H1 (cell line): ENCODE data around the gene IGSF9. TPM values are rescaled to one million over a fixed set of nuclear protein-coding genes. Genes with fewer than 3 reads are reported as not detected.

ENCODE experiments used
- CTCF ChIA-PET: fragments of 300-600 bp; sonication (Branson Sonifier 250); formaldehyde crosslinking; loops from one replicate; lab custom pipeline; 2021; ENCODE audit not compliant: partially characterized antibody; lab: Charles Lee
- POLR2A ChIA-PET: fragments of 300-600 bp; sonication (Branson Sonifier 250); formaldehyde crosslinking; loops from one replicate; lab custom pipeline; 2021; ENCODE audit warnings: inconsistent platforms; ENCODE audit not compliant: partially characterized antibody; lab: Charles Lee
- DNase-seq, 2 experiments: peaks; one replicate each; pipeline versions ENCODE4 v3.0.0 to v3.0.0-alpha.2; 2010 to 2022; ENCODE audit warnings: low spot score in 2 of 2, low read depth in 1 of 2, mixed read lengths in 1 of 2
- FAIRE-seq: peaks from 2 replicates; lab custom pipeline; 2011; peaks lifted over from hg19 to GRCh38; lab: Jason Lieb, UNC
- H2AFZ ChIP-seq: 2 replicates; pipeline ENCODE4 v1.8.1; 2012; ENCODE audit warnings: low read length, inconsistent platforms
- H2AK5ac ChIP-seq: 2 replicates; pipeline ENCODE4 v1.6.1; 2013; ENCODE audit warnings: low read depth, low read length
- H2BK120ac ChIP-seq: replicated peaks from 2 replicates; pipeline ENCODE3; 2013; ENCODE audit warnings: low read depth, low read length, inconsistent platforms
- H2BK12ac ChIP-seq: 2 replicates; pipeline ENCODE4 v1.6.1; 2013; ENCODE audit warnings: low read depth, low read length
- H2BK15ac ChIP-seq: 2 replicates; pipeline ENCODE4 v1.6.1; 2013; ENCODE audit warnings: low read length
- H2BK20ac ChIP-seq: 2 replicates; pipeline ENCODE4 v1.6.1; 2013; ENCODE audit warnings: low read length
- H2BK5ac ChIP-seq: 2 replicates; pipeline ENCODE4 v1.6.1; 2013; ENCODE audit warnings: low read depth, low read length
- H3K14ac ChIP-seq: 2 replicates; pipeline ENCODE4 v1.6.1; 2013; ENCODE audit warnings: inconsistent platforms; ENCODE audit not compliant: insufficient read length
- H3K18ac ChIP-seq: 2 replicates; pipeline ENCODE4 v1.6.1; 2013; ENCODE audit warnings: low read length; ENCODE audit errors: extremely low read depth
- H3K23ac ChIP-seq: 2 replicates; pipeline ENCODE4 v1.6.1; 2013; ENCODE audit warnings: inconsistent platforms; ENCODE audit not compliant: insufficient read length
- H3K23me2 ChIP-seq: 2 replicates; pipeline ENCODE4 v1.6.1; 2013; ENCODE audit warnings: low read depth, low read length
- H3K27ac ChIP-seq: 2 replicates; pipeline ENCODE4 v1.6.1; 2011; ENCODE audit warnings: low read depth, low read length, inconsistent platforms
- H3K27me3 ChIP-seq, 4 experiments: replicated peaks in 1 of 4; 1 replicate in 1 of 4; 2 replicates in 3 of 4; pipeline versions ENCODE4 v1.6.1 to v1.8.1; 2011 to 2013; ENCODE audit warnings: low read length in 3 of 4, mild to moderate bottlenecking in 3 of 4, inconsistent platforms in 2 of 4, mixed read lengths in 2 of 4, moderate library complexity in 1 of 4; ENCODE audit not compliant: control insufficient read depth in 3 of 4, insufficient read depth in 3 of 4; ENCODE audit errors: extremely low read depth in 1 of 4
- H3K36me3 ChIP-seq, 4 experiments: 2 replicates each; pipeline versions ENCODE4 v1.6.1 to v1.8.1; 2011 to 2013; ENCODE audit warnings: mild to moderate bottlenecking in 4 of 4, low read length in 3 of 4, moderate library complexity in 2 of 4, control low read depth in 1 of 4, inconsistent platforms in 1 of 4; ENCODE audit not compliant: insufficient read depth in 4 of 4, control insufficient read depth in 2 of 4
- H3K4ac ChIP-seq: replicated peaks from 2 replicates; pipeline ENCODE3; 2013; ENCODE audit warnings: low read length, low read depth, mixed read lengths, inconsistent platforms; ENCODE audit not compliant: insufficient read length
- H3K4me1 ChIP-seq, 4 experiments: replicated peaks in 1 of 4; 1 replicate in 1 of 4; 2 replicates in 3 of 4; pipeline versions ENCODE4 v1.6.1 to v1.8.1; 2011 to 2013; ENCODE audit warnings: low read length in 3 of 4, inconsistent platforms in 2 of 4, mixed read lengths in 1 of 4; ENCODE audit not compliant: insufficient read depth in 4 of 4, control insufficient read depth in 3 of 4
- H3K4me2 ChIP-seq, 2 experiments: 2 replicates each; pipeline versions ENCODE4 v1.6.1 to v1.8.1; 2011 to 2013; ENCODE audit warnings: low read depth in 2 of 2, low read length in 2 of 2, control low read depth in 1 of 2, inconsistent platforms in 1 of 2, mild to moderate bottlenecking in 1 of 2; ENCODE audit not compliant: insufficient read depth in 1 of 2
- H3K4me3 ChIP-seq, 4 experiments: fragments of 200-600, 300-600 bp in 1 of 4; sonication (generic), shearing (Covaris generic), sonication (Bioruptor Twin) in 1 of 4; 2 replicates each; pipeline versions ENCODE4 v1.5.1 to v1.8.1; 2011 to 2016; ENCODE audit warnings: low read length in 4 of 4, low read depth in 3 of 4, control low read depth in 2 of 4, inconsistent platforms in 2 of 4, mild to moderate bottlenecking in 2 of 4, mixed read lengths in 1 of 4, moderate library complexity in 1 of 4; ENCODE audit not compliant: insufficient read depth in 2 of 4; ENCODE audit errors: extremely low read depth in 1 of 4
- H3K56ac ChIP-seq: replicated peaks from 2 replicates; pipeline ENCODE3; 2013; ENCODE audit warnings: low read depth, mild to moderate bottlenecking, mixed read lengths, low read length, inconsistent platforms; ENCODE audit not compliant: insufficient read length
- H3K79me1 ChIP-seq: 2 replicates; pipeline ENCODE4 v1.6.1; 2013; ENCODE audit warnings: low read depth, low read length, control low read depth
- H3K79me2 ChIP-seq, 2 experiments: 2 replicates each; pipeline versions ENCODE4 v1.6.1 to v1.8.1; 2012 to 2013; ENCODE audit warnings: low read length in 2 of 2, mild to moderate bottlenecking in 2 of 2, inconsistent platforms in 1 of 2; ENCODE audit not compliant: insufficient read depth in 2 of 2, control insufficient read depth in 1 of 2
- H3K9ac ChIP-seq, 4 experiments: replicated peaks in 1 of 4; 1 replicate in 1 of 4; 2 replicates in 3 of 4; pipeline versions ENCODE4 v1.6.1 to v1.8.1; 2011 to 2013; ENCODE audit warnings: low read depth in 3 of 4, low read length in 3 of 4, control low read depth in 2 of 4, mild to moderate bottlenecking in 2 of 4, moderate library complexity in 2 of 4, inconsistent platforms in 1 of 4; ENCODE audit errors: extremely low read depth in 1 of 4
- H3K9me3 ChIP-seq, 2 experiments: 2 replicates each; pipeline versions ENCODE4 v1.6.1 to v1.8.1; 2012 to 2013; ENCODE audit warnings: mild to moderate bottlenecking in 2 of 2, moderate library complexity in 2 of 2, control low read depth in 1 of 2, inconsistent platforms in 1 of 2, low read depth in 1 of 2, low read length in 1 of 2, mixed read lengths in 1 of 2; ENCODE audit not compliant: insufficient read depth in 2 of 2
- H4K20me1 ChIP-seq, 2 experiments: replicated peaks in 1 of 2; 2 replicates each; pipeline versions ENCODE3 to v1.8.1; 2011 to 2013; ENCODE audit warnings: inconsistent platforms in 2 of 2, low read length in 2 of 2, mild to moderate bottlenecking in 1 of 2; ENCODE audit not compliant: insufficient read depth in 2 of 2, control insufficient read depth in 1 of 2
- H4K5ac ChIP-seq: 2 replicates; pipeline ENCODE4 v1.6.1; 2013; ENCODE audit warnings: low read length, low read depth, mixed read lengths, inconsistent platforms; ENCODE audit not compliant: insufficient read length
- H4K8ac ChIP-seq: 2 replicates; pipeline ENCODE4 v1.8.0; 2013; ENCODE audit warnings: mild to moderate bottlenecking, moderate library complexity, low read length, inconsistent platforms; ENCODE audit not compliant: insufficient read depth; ENCODE audit errors: extremely low read depth
- H4K91ac ChIP-seq: replicated peaks from 2 replicates; pipeline ENCODE3; 2013; ENCODE audit warnings: low read length, mixed read lengths, inconsistent platforms; ENCODE audit not compliant: insufficient read length
- ATF3 ChIP-seq: IDR thresholded peaks from 2 replicates; pipeline ENCODE4 v1.6.1; 2011; ENCODE audit warnings: low read depth, mild to moderate bottlenecking, low read length; ENCODE audit not compliant: insufficient read depth
- RBBP5 ChIP-seq: IDR thresholded peaks from 2 replicates; pipeline ENCODE4 v1.7.1; 2012; ENCODE audit warnings: low read depth, mild to moderate bottlenecking, inconsistent platforms, low read length, moderate library complexity, borderline replicate concordance
- SUZ12 ChIP-seq: fragments of 200-600 bp; sonication (generic); IDR thresholded peaks from 2 replicates; pipeline ENCODE4 v1.6.1; 2012; ENCODE audit warnings: mild to moderate bottlenecking, inconsistent platforms, low read length, moderate library complexity, mixed read lengths
- WGBS, 2 experiments: shearing (Covaris generic) in 1 of 2; methylation state at CpG; one replicate each; pipeline versions ENCODE4 v1.1.6 to v1.1.7; 2013 to 2015; ENCODE audit warnings: low lambda C conversion rate in 2 of 2, mixed read lengths in 2 of 2, inconsistent platforms in 1 of 2, low coverage in 1 of 2, missing lambda C conversion rate in 1 of 2; ENCODE audit not compliant: insufficient replicate concordance in 2 of 2, insufficient coverage in 1 of 2, insufficient read length in 1 of 2; ENCODE audit errors: extremely low coverage in 1 of 2, missing lambda C conversion rate in 1 of 2; 5-methylcytosine and 5-hydroxymethylcytosine counted together
- polyA plus RNA-seq, 7 experiments: library from polyadenylated mRNA; depleted of rRNA in 3 of 7; stranded (reverse) in 5 of 7; unstranded in 2 of 7; fragments of >200 nt in 5 of 7; fragments of 200-250 nt in 2 of 7; gene quantifications; 1 replicate in 5 of 7; 2 replicates in 1 of 7; 4 replicates in 1 of 7; pipeline versions ENCODE4 v1.2.1 to v1.2.3, GENCODE V29; 2011 to 2013; ENCODE audit warnings: missing spikeins in 2 of 7, mixed read lengths in 2 of 7
- total RNA-seq: library from RNA; stranded (reverse); fragmentation: NEBNext Ultra II Directional; extraction: Animal tissue kit (Norgen Biotek cat#: 25700); gene quantifications from 2 replicates; pipeline ENCODE4 v1.2.1, GENCODE V29; 2021

The IGSF9 gene
- total and polyA plus RNA-seq, 2 of the 8 experiments (the other 6 are each of a cell fraction or from before 2014, with no cell fraction given) = 10.9 to 28.1 TPM

- no peaks in the 10 kb centered on the region for H3K27me3 ChIP-seq
- no peak for FAIRE-seq
Observed at GRCh38 chr1:159942632-159943277, 2.7 kb downstream of the IGSF9 start.

More at GRCh38 chr1:159942632-159943277, 2.7 kb downstream of the IGSF9 start:
- POLR2A ChIA-PET = interaction anchor here (0.9 to 2.5 kb wide), 4 partner anchors 11 to 62 kb away, joined by 3 to 9 read pairs (median 4); partner anchors contain the start of gene SLAMF9
- H3K56ac ChIP-seq = no peak overlapping the region
- peaks cover 2% of the 10 kb centered on the region; the same call in 1 of the 2 replicates for H3K79me1 ChIP-seq
- H3K14ac ChIP-seq = no peak overlapping the region
- no peak overlapping the region for H3K27ac ChIP-seq
- no peak overlapping the region for H2AFZ ChIP-seq
- no peak overlapping the region; the same call in 1 of the 2 replicates for H4K8ac ChIP-seq
- no peak overlapping the region for H2BK15ac ChIP-seq
- H2BK20ac ChIP-seq = no peak overlapping the region
- no peak overlapping the region for H3K23ac ChIP-seq
- peaks cover 3 to 12% of the 10 kb centered on the region in 2 experiments; a peak in 2 of 4 replicates for H3K79me2 ChIP-seq
- H3K36me3 ChIP-seq = peaks cover 0 to 12% (median 1%) of the 10 kb centered on the region in 4 experiments; a peak in 5 of 8 replicates
- no peak overlapping the region for H4K91ac ChIP-seq
- no peak overlapping the region for H3K18ac ChIP-seq
- DNase-seq = no peak
- no peak overlapping the region for H3K9ac ChIP-seq
- no peak overlapping the region for H3K4me3 ChIP-seq
- TF ChIP-seq ATF3 = no peak
- TF ChIP-seq SUZ12 = no peak
- no peak for TF ChIP-seq RBBP5
- TF ChIP-seq, all 59 proteins: peak for 0
- Histone ChIP-seq H3K23me2 (peaks cover 10% of the 10 kb centered on the region; the same call in 1 of the 2 replicates), H3K9me3 (no peaks in the 10 kb centered on the region), H2BK120ac (no peak overlapping the region), H3K4me2 (no peak overlapping the region), H2BK5ac (no peak overlapping the region), H4K20me1 (no peaks in the 10 kb centered on the region), H2BK12ac (0 out of 2 replicates have a peak overlapping the region, but pooled peaks have one; percentile 39), H4K5ac (no peak overlapping the region), H3K4me1 (peaks cover 7 to 24% (median 16%) of the 10 kb centered on the region in 4 experiments), H2AK5ac (no peak overlapping the region), H3K4ac (no peak overlapping the region)
- CTCF ChIA-PET = interaction anchor here (16.4 to 35.5 kb wide), 2 partner anchors 51 to 62 kb away, joined by 124 to 696 read pairs; no protein-coding TSS in a partner anchor
- WGBS, 2 experiments = 80% methylated on average over 14 of the region's 15 CpGs; no CpG with 5 or more reads in 1 of the 2 experiments
